GF-D8 (cell line): Measurements from ENCODE around the gene LDLRAD4.

Experiments used
- DNase-seq: peaks from one replicate; lab custom pipeline; 2025; lab: John Stamatoyannopoulos, UW

LDLRAD4 gene

GRCh38 chr18:13218368-13218991 is at the start of gene LDLRAD4:
Gene LDLRAD4, plus strand, starts transcription at chr18:13218760.
- DNase-seq: no peak

- no peak for DNase-seq
Measured at GRCh38 chr18:13173578-13174145, 44.9 kb upstream of the LDLRAD4 start.

- DNase-seq: no peak
Measured at GRCh38 chr18:13175266-13175665, 43.3 kb upstream of the LDLRAD4 start.

GRCh38 chr18:13175754-13176210 is 42.8 kb upstream of the LDLRAD4 start:
- no peak for DNase-seq

GRCh38 chr18:13176847-13177246 is 41.7 kb upstream of the LDLRAD4 start:
- no peak for DNase-seq

DNA sequence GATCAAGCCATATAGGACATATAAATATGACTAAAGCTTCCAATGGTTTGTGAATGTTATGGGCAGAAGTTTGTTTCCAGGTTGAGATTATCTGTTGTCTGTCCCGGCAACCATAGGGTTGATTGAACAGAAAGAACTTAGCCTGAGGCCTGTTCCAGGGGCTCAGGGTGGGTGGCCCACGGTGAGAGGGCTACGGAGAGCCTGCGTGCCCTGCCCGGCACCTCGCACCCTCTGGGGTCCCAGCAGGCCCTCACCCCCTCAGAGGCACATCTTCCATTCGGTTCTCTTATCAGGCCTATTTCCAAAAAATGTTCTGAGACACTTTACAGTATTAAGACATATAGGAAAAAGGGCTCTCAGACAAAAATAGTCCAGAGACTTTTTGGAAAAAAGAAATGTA is 40.4 kb upstream of the LDLRAD4 start:
- no peak for DNase-seq

GRCh38 chr18:13178976-13179375 is 39.6 kb upstream of the LDLRAD4 start:
- DNase-seq: no peak

DNA sequence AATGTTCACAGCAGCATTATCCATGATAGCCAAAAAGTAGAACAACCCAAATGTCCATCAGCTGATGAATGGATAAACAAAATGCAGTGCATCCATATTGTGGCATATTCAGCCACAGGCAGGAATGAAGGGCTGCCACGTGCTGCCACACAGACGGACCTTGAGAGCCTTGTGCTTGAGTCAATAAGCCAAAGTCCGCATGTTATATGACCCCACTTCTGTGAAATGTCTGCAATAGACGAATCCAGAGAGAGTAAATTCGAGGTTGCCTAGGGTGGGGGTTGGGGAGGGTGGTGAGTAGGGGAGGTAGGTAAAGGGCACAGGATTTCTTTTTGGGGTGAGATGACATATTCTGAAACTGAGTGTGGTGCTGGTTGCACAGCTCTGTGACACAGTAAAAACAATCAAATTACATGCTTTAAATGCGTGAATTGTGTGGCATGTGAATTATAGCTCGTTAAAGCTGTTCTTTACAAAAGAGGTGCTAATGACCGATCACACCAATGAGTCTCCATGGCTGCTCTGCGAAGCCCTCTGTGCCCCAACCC is 38.9 kb upstream of the LDLRAD4 start:
- no peak for DNase-seq

DNA sequence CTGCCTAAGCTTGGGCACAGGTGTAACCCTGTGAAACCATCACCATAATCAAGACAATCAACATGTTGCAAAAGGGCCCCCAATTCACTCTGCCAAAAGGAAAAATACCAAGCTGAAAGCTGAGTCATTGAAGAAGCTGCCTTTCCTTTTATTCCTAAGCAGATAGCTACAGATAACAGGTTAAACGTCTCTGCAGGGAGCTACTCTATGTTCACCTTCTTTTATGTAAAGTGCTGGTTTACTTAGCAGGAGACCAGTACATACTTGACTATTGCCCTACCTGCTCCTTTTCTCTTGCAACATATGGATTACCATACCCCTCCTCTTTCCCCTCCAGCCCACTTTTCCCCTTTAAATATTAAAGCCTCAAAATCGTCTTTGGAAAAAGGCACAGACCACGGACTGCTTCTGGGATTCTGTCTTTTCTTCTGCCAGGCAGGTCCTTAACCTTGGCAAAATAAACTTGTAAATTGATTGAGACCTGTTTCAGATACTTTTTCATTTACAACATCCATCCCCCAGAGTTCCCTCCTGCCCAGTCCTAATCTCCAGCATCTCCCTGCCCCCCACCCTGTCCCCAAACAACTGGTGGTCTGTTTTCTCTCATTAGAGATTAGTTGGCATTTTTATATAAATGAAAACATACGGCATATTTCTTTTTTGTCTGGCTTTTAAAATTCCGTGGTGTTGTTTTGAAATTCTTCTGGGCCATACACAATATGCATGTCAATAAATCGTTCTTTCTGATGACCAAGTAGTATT is 37.8 kb upstream of the LDLRAD4 start:
- DNase-seq: no peak

DNA sequence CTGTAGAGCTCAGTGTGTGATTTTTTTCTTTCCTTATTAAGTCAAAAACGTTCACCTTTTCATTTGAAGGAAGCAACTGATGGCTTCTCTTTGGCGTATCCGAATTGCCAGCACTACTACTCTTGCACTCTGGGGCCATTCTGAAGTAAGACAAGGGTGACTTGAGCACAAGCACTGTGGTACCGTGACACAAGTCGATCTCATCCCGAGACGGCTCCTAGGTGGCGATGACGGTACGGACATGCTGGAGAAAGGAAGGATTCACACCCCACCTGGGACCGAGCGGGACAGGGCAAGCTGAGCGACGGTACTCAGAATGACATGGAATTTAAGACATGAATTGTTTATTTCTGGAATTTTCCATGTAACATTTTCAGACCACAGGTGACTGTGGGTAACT is 36.8 kb upstream of the LDLRAD4 start:
- DNase-seq: no peak

- no peak for DNase-seq
Measured at GRCh38 chr18:13183359-13183758, 35.2 kb upstream of the LDLRAD4 start.

- no peak for DNase-seq
Measured at GRCh38 chr18:13183790-13184189, 34.8 kb upstream of the LDLRAD4 start.

GRCh38 chr18:13184396-13184795 is 34.2 kb upstream of the LDLRAD4 start:
- DNase-seq: no peak

DNA sequence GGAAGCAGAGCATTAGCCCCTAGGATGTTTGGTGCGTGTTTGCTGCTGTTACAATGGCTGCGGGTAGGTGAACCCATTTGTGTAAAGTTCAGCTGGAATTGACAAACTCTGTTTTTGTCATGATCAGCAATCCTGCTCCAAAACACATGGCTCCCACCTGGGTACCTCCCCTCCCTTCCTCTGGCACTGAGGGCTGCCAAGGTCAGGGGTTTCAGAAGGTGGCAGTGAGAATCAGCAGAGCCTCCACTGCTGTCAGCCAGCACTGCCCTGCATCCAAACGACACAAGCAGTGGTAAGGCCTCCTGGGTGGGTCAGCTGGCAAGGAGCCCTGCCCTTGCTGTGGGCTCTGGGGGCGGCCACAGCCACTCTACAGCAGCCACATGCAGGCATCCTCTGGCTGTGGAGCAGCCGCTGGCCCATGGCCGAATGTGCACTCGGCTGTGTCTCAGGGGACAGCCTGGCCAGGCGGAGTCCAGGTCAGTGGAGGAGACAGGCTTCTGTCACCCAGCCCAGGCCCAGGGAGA is 32.8 kb upstream of the LDLRAD4 start:
- no peak for DNase-seq

- DNase-seq: no peak
Measured at GRCh38 chr18:13186687-13187086, 31.9 kb upstream of the LDLRAD4 start.

- DNase-seq: no peak
Measured at GRCh38 chr18:13187498-13187897, 31.1 kb upstream of the LDLRAD4 start.

- no peak for DNase-seq
Measured at GRCh38 chr18:13191031-13191430, 27.5 kb upstream of the LDLRAD4 start.

- no peak for DNase-seq
Measured at GRCh38 chr18:13191779-13192178, 26.8 kb upstream of the LDLRAD4 start.

GRCh38 chr18:13192970-13193369 is 25.6 kb upstream of the LDLRAD4 start:
- no peak for DNase-seq

DNA sequence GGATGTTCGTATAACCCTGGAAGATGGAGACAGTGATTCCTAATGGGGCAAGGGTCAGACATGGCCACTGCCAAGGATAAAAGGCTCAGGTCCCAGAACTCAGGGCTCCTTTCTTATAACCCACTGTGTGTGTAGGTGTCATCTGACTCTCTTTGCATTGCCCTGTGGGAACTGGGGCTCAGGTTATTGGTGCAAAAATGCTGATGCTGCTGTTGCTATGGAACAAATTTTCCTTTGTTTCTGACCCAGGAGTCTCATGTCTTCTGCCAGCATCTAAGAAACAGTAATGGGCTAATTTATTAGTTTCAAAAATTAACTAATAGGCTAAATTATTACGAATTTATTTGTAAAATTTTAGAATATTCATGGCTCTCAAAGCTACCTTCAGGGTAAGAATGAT is 24.3 kb upstream of the LDLRAD4 start:
- DNase-seq: no peak

DNA sequence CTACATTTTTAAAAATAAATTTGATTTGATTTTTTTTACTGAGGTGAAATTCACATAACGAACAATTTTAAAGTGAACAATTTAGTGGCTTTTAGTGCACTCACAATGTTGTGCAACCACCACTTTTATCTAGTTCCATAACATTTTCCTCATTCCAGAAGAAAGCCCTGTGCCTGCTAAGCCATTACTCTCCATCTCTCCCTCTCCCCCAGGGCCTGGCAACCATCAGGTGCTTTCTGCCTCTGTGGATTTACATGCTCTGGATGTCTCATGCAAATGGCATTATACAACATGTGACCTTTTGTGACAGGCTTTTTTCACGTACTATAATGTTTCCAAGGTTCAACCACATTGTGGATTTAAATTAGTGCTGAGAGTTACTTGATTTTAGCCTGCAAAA is 19.9 kb upstream of the LDLRAD4 start:
- DNase-seq: no peak

DNA sequence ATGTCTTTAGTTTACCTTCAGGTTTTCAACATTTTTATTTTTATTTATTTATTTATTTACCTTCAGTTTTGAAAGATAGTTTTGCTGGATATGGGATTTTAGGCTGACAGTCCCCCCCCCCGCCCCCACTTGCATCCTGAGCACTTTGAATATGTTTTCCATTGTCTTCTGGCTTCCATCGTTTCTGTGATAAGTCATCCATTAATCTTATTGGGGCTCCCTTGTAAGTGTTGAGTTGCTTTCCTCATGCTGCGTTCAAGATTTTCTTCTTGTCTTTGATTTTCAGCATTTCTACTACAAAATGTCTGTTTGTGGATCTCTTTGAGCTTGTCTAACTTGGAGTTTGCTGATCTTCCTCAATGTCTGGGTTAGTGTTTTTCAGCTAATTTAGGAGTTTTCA is 19.4 kb upstream of the LDLRAD4 start:
- DNase-seq: no peak

DNA sequence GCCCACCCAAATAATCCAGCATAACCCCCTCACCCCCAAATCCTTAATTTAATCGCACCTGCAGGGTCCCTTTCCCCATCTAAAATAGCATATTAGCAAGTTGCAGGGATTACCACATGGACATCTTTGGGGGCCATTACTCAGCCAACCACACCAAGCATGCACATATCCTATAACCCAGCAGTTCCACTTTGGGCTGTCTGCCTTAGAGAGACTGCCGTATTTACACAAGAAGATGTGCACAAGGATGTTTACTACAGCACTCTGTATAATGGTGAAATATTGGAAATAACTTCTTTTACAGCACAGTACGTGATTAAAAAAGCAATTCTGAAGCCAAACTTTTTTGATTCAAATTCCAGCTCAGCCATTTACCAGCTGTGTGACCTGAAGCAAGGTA is 17.3 kb upstream of the LDLRAD4 start:
- DNase-seq: no peak
